Measurements from ENCODE around the gene SARDH. TPM values are rescaled to one million over a fixed set of nuclear protein-coding genes. Genes with fewer than 3 reads are reported as not detected.
A peak's percentile ranks its signal among the peaks of the same experiment; 100 is the strongest.
"Not testable (repeated sequence)": the region's sequence is repeated elsewhere in the genome, so short reads cannot be mapped to it uniquely, and the experiment has no call there.

Gene SARDH
- total and polyA plus RNA-seq, 2 of the 13 experiments (the other 11 are each of a cell fraction or from before 2014, with no cell fraction given): 11.6 to 34.9 TPM

DNA sequence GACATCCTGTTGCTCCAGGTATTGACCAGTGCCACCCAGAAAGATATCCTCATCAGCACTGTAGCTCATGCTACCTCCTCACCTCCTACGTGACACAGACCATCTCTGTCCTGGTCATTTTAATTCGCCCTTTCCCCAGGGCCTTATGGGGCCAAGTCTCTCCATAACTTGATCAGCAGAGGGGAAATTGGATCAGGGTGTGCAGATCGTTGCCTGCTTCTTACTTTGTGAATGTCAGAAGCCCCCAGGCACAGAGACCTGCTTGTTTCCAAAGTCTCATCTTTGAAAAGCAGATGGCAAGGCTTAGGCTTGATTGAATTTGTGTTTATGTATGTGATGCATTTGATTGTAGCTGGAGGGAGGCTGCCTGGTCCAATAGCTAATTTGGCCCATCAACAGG, 110.8 kb downstream of the SARDH start (continued):
- no peak for TF ChIP-seq SRSF9 (IDR thresholded peaks at IDR 0.05; ENCODE audit: borderline replicate concordance, insufficient read depth, low read depth, low read length, poor library complexity, severe bottlenecking)
- TF ChIP-seq KDM5B (CRISPR knock-in tag; IDR thresholded peaks at IDR 0.05; ENCODE audit: borderline replicate concordance): no peak

DNA sequence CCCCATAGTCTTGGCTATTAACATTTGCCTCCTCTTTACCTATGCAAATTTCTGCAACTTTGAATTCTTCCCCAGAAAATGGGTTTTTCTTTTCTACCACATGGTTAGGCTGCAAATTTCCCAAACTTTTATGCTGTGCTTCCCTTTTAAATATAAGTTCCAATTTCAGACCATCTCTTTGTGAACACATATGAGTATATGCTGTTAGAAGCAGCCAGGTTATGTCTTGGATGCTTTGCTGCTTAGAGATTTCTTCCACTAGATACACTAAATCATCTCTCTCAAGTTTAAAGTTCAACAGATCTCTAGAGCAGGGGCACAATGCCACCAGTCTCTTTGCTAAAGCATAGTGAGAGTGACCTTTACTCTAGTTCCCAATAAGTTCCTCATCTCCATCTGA, 112.1 kb downstream of the SARDH start:
- in situ Hi-C loops (cut with HindIII; ENCODE audit: extremely low pct_ligation_motif_present, low pct_unique_long_range_greater_than_20kb); H4K20me1 ChIP-seq (ENCODE audit: insufficient read depth, low read length); H3K36me3 ChIP-seq (replicated peaks in 1 of 2; ENCODE audit: control insufficient read depth in 1 of 2, insufficient read depth in 2 of 2, low read length in 2 of 2); BruUV-seq (replicated peaks); POLR2A ChIA-PET; H3K4me2 ChIP-seq (ENCODE audit: low read depth, low read length); H3K9me3 ChIP-seq (ENCODE audit: low read length); ATAC-seq; H2AFZ ChIP-seq (ENCODE audit: low read length); FAIRE-seq; H3K4me1 ChIP-seq (ENCODE audit: insufficient read depth, low read length); H3K9ac ChIP-seq (ENCODE audit: insufficient read depth, low read depth, low read length); DNase-seq (ENCODE audit: low spot score); intact Hi-C loops (cut with micrococcal nuclease; ENCODE audit: unreplicated experiment); H3K27ac ChIP-seq (ENCODE audit: extremely low read length, insufficient read depth, low read length); H3K79me2 ChIP-seq (ENCODE audit: insufficient read depth, low read length); CTCF ChIA-PET (ENCODE audit: low intra/inter-chr PET ratio, low total read pairs); H3K4me3 ChIP-seq (replicated peaks in 1 of 3; ENCODE audit: insufficient read depth in 1 of 3, low read depth in 2 of 3, low read length in 3 of 3): not testable (repeated sequence)
- TF ChIP-seq ZNF841 (CRISPR knock-in tag; IDR thresholded peaks at IDR 0.05; ENCODE audit: borderline replicate concordance): peak; percentile 95
- peaks cover 3 to 42% of the 10 kb centered on the region in 2 experiments; a peak in 3 of 5 replicates for H3K27me3 ChIP-seq (ENCODE audit: control insufficient read depth in 1 of 2, insufficient read depth in 2 of 2, low read length in 2 of 2)

DNA sequence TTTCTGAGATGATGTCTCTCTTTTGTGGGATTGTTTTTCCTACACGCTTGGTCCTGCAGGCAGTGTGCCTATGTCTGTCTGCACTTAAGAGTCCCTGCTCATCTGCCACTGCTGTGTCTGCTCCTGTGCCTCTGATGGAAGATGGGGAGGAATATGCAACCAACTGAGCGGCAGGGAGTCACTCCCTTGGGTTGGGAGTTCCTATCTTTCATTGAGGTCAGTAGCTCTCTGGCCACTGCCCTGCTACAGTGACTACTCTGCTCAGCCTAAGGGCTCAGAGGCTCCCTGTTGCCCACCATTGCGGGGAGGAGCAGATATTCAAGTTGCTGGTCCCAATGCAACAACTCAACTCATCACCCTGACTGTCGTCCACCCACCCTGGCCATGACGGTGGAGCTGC, 115.6 kb downstream of the SARDH start:
- in situ Hi-C loops (cut with HindIII; ENCODE audit: extremely low pct_ligation_motif_present, low pct_unique_long_range_greater_than_20kb): no loop called here
- ChIA-PET POLR2A (no interaction called here), CTCF (ENCODE audit: low intra/inter-chr PET ratio, low total read pairs) (no interaction called here)
- Histone ChIP-seq H3K9me3 (ENCODE audit: low read length) (no peaks in the 10 kb centered on the region; the same call in 1 of the 2 replicates), H3K36me3 (replicated peaks in 1 of 2; ENCODE audit: control insufficient read depth in 1 of 2, insufficient read depth in 2 of 2, low read length in 2 of 2) (no peaks in the 10 kb centered on the region), H3K4me3 (replicated peaks in 1 of 3; ENCODE audit: insufficient read depth in 1 of 3, low read depth in 2 of 3, low read length in 3 of 3) (no peak overlapping the region), H3K27ac (ENCODE audit: extremely low read length, insufficient read depth, low read length) (no peak overlapping the region), H3K9ac (ENCODE audit: insufficient read depth, low read depth, low read length) (no peak overlapping the region), H3K4me2 (ENCODE audit: low read depth, low read length) (no peak overlapping the region), H3K79me2 (ENCODE audit: insufficient read depth, low read length) (no peaks in the 10 kb centered on the region), H3K27me3 (ENCODE audit: control insufficient read depth in 1 of 2, insufficient read depth in 2 of 2, low read length in 2 of 2) (peaks cover 6 to 45% of the 10 kb centered on the region in 2 experiments; a peak in 4 of 5 replicates), H4K20me1 (ENCODE audit: insufficient read depth, low read length) (no peaks in the 10 kb centered on the region), H3K4me1 (ENCODE audit: insufficient read depth, low read length) (no peaks in the 10 kb centered on the region), H2AFZ (ENCODE audit: low read length) (no peak overlapping the region)
- DNase-seq (ENCODE audit: low spot score) (no peak), ATAC-seq (no peak), FAIRE-seq (no peak)
- WGBS (ENCODE audit: low lambda C conversion rate): 10% methylated on average over 3 of the region's 5 CpGs
- no TSS peak for BruUV-seq (replicated peaks)
- intact Hi-C loops (cut with micrococcal nuclease; ENCODE audit: unreplicated experiment): no loop called here
- TF ChIP-seq, protein P1, sequence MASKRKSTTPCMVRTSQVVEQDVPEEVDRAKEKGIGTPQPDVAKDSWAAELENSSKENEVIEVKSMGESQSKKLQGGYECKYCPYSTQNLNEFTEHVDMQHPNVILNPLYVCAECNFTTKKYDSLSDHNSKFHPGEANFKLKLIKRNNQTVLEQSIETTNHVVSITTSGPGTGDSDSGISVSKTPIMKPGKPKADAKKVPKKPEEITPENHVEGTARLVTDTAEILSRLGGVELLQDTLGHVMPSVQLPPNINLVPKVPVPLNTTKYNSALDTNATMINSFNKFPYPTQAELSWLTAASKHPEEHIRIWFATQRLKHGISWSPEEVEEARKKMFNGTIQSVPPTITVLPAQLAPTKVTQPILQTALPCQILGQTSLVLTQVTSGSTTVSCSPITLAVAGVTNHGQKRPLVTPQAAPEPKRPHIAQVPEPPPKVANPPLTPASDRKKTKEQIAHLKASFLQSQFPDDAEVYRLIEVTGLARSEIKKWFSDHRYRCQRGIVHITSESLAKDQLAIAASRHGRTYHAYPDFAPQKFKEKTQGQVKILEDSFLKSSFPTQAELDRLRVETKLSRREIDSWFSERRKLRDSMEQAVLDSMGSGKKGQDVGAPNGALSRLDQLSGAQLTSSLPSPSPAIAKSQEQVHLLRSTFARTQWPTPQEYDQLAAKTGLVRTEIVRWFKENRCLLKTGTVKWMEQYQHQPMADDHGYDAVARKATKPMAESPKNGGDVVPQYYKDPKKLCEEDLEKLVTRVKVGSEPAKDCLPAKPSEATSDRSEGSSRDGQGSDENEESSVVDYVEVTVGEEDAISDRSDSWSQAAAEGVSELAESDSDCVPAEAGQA (IDR thresholded peaks at IDR 0.05; ENCODE audit: low read depth): no peak
- TF ChIP-seq, protein P1 (CRISPR knock-in tag; IDR thresholded peaks at IDR 0.05; ENCODE audit: borderline replicate concordance): no peak
